ENCODE results near the gene VIT. TPM values are rescaled to one million over a fixed set of nuclear protein-coding genes. Genes with fewer than 3 reads are reported as not detected.
"Not testable (repeated sequence)": the region's sequence is repeated elsewhere in the genome, so short reads cannot be mapped to it uniquely, and the experiment has no call there.

Gene VIT
- total and polyA plus RNA-seq, 4 donors = 0.07 to 0.17 (median 0.09) TPM; not detected in 1

DNA sequence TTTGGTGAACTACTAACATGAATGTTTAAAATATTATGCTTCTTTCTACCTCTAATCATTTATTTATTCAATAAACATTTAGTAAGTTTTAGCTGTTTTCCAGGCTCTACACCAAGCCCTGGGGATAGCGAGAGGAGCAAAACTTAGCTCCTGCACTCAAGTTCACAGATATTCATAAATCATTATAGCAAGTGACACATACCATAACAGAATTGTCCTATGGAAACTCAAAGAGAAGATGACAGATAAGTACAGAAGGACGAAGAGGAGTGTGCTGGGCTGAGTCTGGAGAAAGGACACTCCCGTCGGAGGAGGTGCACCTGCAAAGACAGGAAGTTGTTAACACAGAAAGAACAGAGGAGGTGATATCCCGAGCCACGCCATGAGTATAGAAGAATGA is 13.9 kb upstream of the VIT start:
- Histone ChIP-seq H3K9me3 (ENCODE audit: control insufficient read depth in 4 of 4, low read length in 3 of 4) (peaks cover 0 to 8% (median 2%) of the 10 kb centered on the region in 4 donors), H3K4me3 (ENCODE audit: low read depth in 1 of 3, low read length in 3 of 3) (no peak overlapping the region), H3K36me3 (ENCODE audit: control insufficient read depth in 4 of 4, insufficient read depth in 3 of 4, low read depth in 1 of 4, low read length in 3 of 4) (no peaks in the 10 kb centered on the region), H3K27me3 (ENCODE audit: control insufficient read depth in 4 of 4, insufficient read depth in 4 of 4, low read length in 3 of 4) (peaks cover 0 to 2% (median 0%) of the 10 kb centered on the region in 4 donors), H3K9ac (ENCODE audit: low read depth in 1 of 2, low read length in 2 of 2) (no peak overlapping the region), H3K4me1 (ENCODE audit: control insufficient read depth in 4 of 4, insufficient read depth in 4 of 4, low read length in 3 of 4) (no peaks in the 10 kb centered on the region), H3K27ac (ENCODE audit: low read depth in 1 of 2, low read length in 2 of 2) (no peak overlapping the region)
- DNase-seq (ENCODE audit: low spot score) = no peak
- 68% methylated on average over 6 of the region's 6 CpGs for WGBS
- TF ChIP-seq RXRA (IDR thresholded peaks at IDR 0.05) (no peak), YY1 (IDR thresholded peaks at IDR 0.05) (no peak), FOXA1 (IDR thresholded peaks at IDR 0.05) (no peak), RAD21 (IDR thresholded peaks at IDR 0.05) (no peak), EGR1 (IDR thresholded peaks at IDR 0.05; ENCODE audit: low read depth in 2 of 2) (no peak), TAF1 (conservative IDR thresholded peaks at IDR 0.05) (no peak), JUND (IDR thresholded peaks at IDR 0.05) (no peak), HNF4G (IDR thresholded peaks at IDR 0.05) (no peak), FOXA2 (IDR thresholded peaks at IDR 0.05) (no peak)

GRCh38 chr2:36683002-36683401 is 13.5 kb upstream of the VIT start:
- WGBS = 66% methylated on average over 2 of the region's 2 CpGs
- DNase-seq (ENCODE audit: low spot score) = no peak
- Histone ChIP-seq H3K27me3 (ENCODE audit: control insufficient read depth in 4 of 4, insufficient read depth in 4 of 4, low read length in 3 of 4) (peaks cover 0 to 2% (median 0%) of the 10 kb centered on the region in 4 donors), H3K9me3 (ENCODE audit: control insufficient read depth in 4 of 4, low read length in 3 of 4) (peaks cover 0 to 6% (median 2%) of the 10 kb centered on the region in 4 donors), H3K27ac (ENCODE audit: low read depth in 1 of 2, low read length in 2 of 2) (no peak overlapping the region), H3K4me1 (ENCODE audit: control insufficient read depth in 4 of 4, insufficient read depth in 4 of 4, low read length in 3 of 4) (no peaks in the 10 kb centered on the region), H3K4me3 (ENCODE audit: low read depth in 1 of 3, low read length in 3 of 3) (no peak overlapping the region), H3K9ac (ENCODE audit: low read depth in 1 of 2, low read length in 2 of 2) (no peak overlapping the region), H3K36me3 (ENCODE audit: control insufficient read depth in 4 of 4, insufficient read depth in 3 of 4, low read depth in 1 of 4, low read length in 3 of 4) (no peaks in the 10 kb centered on the region)
- no peak for TF ChIP-seq GABPA (IDR thresholded peaks at IDR 0.05 in 1 of 2, conservative IDR thresholded peaks at IDR 0.05 in 1 of 2)
- no peak for TF ChIP-seq EGR1 (IDR thresholded peaks at IDR 0.05; ENCODE audit: low read depth in 2 of 2)
- TF ChIP-seq FOXA2 (IDR thresholded peaks at IDR 0.05) = no peak
- TF ChIP-seq, protein P1, sequence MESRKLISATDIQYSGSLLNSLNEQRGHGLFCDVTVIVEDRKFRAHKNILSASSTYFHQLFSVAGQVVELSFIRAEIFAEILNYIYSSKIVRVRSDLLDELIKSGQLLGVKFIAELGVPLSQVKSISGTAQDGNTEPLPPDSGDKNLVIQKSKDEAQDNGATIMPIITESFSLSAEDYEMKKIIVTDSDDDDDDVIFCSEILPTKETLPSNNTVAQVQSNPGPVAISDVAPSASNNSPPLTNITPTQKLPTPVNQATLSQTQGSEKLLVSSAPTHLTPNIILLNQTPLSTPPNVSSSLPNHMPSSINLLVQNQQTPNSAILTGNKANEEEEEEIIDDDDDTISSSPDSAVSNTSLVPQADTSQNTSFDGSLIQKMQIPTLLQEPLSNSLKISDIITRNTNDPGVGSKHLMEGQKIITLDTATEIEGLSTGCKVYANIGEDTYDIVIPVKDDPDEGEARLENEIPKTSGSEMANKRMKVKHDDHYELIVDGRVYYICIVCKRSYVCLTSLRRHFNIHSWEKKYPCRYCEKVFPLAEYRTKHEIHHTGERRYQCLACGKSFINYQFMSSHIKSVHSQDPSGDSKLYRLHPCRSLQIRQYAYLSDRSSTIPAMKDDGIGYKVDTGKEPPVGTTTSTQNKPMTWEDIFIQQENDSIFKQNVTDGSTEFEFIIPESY (IDR thresholded peaks at IDR 0.05) = no peak
- TF ChIP-seq, protein P2, sequence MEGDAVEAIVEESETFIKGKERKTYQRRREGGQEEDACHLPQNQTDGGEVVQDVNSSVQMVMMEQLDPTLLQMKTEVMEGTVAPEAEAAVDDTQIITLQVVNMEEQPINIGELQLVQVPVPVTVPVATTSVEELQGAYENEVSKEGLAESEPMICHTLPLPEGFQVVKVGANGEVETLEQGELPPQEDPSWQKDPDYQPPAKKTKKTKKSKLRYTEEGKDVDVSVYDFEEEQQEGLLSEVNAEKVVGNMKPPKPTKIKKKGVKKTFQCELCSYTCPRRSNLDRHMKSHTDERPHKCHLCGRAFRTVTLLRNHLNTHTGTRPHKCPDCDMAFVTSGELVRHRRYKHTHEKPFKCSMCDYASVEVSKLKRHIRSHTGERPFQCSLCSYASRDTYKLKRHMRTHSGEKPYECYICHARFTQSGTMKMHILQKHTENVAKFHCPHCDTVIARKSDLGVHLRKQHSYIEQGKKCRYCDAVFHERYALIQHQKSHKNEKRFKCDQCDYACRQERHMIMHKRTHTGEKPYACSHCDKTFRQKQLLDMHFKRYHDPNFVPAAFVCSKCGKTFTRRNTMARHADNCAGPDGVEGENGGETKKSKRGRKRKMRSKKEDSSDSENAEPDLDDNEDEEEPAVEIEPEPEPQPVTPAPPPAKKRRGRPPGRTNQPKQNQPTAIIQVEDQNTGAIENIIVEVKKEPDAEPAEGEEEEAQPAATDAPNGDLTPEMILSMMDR (IDR thresholded peaks at IDR 0.05; ENCODE audit: low read depth, low read length, missing input control) = no peak
- TF ChIP-seq, protein P3, sequence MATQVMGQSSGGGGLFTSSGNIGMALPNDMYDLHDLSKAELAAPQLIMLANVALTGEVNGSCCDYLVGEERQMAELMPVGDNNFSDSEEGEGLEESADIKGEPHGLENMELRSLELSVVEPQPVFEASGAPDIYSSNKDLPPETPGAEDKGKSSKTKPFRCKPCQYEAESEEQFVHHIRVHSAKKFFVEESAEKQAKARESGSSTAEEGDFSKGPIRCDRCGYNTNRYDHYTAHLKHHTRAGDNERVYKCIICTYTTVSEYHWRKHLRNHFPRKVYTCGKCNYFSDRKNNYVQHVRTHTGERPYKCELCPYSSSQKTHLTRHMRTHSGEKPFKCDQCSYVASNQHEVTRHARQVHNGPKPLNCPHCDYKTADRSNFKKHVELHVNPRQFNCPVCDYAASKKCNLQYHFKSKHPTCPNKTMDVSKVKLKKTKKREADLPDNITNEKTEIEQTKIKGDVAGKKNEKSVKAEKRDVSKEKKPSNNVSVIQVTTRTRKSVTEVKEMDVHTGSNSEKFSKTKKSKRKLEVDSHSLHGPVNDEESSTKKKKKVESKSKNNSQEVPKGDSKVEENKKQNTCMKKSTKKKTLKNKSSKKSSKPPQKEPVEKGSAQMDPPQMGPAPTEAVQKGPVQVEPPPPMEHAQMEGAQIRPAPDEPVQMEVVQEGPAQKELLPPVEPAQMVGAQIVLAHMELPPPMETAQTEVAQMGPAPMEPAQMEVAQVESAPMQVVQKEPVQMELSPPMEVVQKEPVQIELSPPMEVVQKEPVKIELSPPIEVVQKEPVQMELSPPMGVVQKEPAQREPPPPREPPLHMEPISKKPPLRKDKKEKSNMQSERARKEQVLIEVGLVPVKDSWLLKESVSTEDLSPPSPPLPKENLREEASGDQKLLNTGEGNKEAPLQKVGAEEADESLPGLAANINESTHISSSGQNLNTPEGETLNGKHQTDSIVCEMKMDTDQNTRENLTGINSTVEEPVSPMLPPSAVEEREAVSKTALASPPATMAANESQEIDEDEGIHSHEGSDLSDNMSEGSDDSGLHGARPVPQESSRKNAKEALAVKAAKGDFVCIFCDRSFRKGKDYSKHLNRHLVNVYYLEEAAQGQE (IDR thresholded peaks at IDR 0.05) = no peak

DNA sequence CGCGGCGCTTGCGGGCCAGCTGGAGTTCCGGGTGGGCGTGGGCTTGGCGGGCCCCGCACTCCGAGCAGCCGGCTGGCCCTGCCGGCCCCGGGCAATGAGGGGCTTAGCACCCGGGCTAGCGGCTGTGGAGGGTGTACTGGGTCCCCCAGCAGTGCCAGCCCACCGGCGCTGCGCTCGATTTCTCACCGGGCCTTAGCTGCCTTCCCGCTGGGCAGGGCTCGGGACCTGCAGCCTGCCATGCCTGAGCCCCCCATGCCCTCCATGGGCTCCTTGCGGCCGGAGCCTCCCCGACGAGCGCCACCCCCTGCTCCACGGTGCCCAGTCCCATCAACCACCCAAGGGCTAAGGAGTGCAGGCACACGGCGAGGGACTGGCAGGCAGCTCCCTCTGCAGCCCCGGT is 8.2 kb upstream of the VIT start:
- H3K9me3 ChIP-seq (ENCODE audit: control insufficient read depth in 4 of 4, low read length in 3 of 4); H3K27ac ChIP-seq (ENCODE audit: low read depth in 1 of 2, low read length in 2 of 2); H3K4me3 ChIP-seq (ENCODE audit: low read depth in 1 of 3, low read length in 3 of 3); DNase-seq (ENCODE audit: low spot score); H3K9ac ChIP-seq (ENCODE audit: low read depth in 1 of 2, low read length in 2 of 2); H3K36me3 ChIP-seq (ENCODE audit: control insufficient read depth in 4 of 4, insufficient read depth in 3 of 4, low read depth in 1 of 4, low read length in 3 of 4); H3K4me1 ChIP-seq (ENCODE audit: control insufficient read depth in 4 of 4, insufficient read depth in 4 of 4, low read length in 3 of 4); H3K27me3 ChIP-seq (ENCODE audit: control insufficient read depth in 4 of 4, insufficient read depth in 4 of 4, low read length in 3 of 4): not testable (repeated sequence)
- WGBS = 97% methylated on average over 30 of the region's 30 CpGs

DNA sequence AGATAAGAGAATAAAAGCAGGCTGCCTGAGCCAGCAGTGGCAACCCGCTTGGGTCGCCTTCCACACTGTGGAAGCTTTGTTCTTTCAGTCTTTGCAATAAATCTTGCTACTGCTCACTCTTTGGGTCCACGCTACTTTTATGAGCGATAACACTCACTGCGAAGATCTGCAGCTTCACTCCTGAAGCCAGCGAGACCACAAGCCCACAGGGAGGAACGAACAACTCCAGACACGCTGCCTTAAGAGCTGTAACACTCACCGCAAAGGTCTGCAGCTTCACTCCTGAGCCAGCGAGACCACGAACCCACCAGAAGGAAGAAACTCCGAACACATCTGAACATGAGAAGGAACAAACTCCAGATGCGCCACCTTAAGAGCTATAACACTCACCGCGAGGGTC is 7.5 kb upstream of the VIT start:
- not testable (repeated sequence) for H3K27me3 ChIP-seq (ENCODE audit: control insufficient read depth in 4 of 4, insufficient read depth in 4 of 4, low read length in 3 of 4); H3K4me1 ChIP-seq (ENCODE audit: control insufficient read depth in 4 of 4, insufficient read depth in 4 of 4, low read length in 3 of 4); H3K36me3 ChIP-seq (ENCODE audit: control insufficient read depth in 4 of 4, insufficient read depth in 3 of 4, low read depth in 1 of 4, low read length in 3 of 4); H3K9ac ChIP-seq (ENCODE audit: low read depth in 1 of 2, low read length in 2 of 2); DNase-seq (ENCODE audit: low spot score); H3K9me3 ChIP-seq (ENCODE audit: control insufficient read depth in 4 of 4, low read length in 3 of 4); H3K4me3 ChIP-seq (ENCODE audit: low read depth in 1 of 3, low read length in 3 of 3); H3K27ac ChIP-seq (ENCODE audit: low read depth in 1 of 2, low read length in 2 of 2)
- 92% methylated on average over 15 of the region's 15 CpGs for WGBS

Measured in liver (tissue), 9 donors.